GM12878 (cell line): ENCODE measurements around the gene ISG15.

Experiments used
- POLR2A ChIP-seq: IDR thresholded peaks from 2 replicates; pipeline ENCODE4 v1.6.1; 2011; ENCODE audit warnings: low read depth, mild to moderate bottlenecking, low read length
- TF ChIP-seq, protein P1 (sequence below), 3 experiments: IDR thresholded peaks in 2 of 3; conservative IDR thresholded peaks in 1 of 3; 2 replicates each; pipeline ENCODE4 v1.5.1; 2011; ENCODE audit warnings: low read depth in 3 of 3, low read length in 3 of 3, mild to moderate bottlenecking in 3 of 3, control low read depth in 2 of 3, moderate library complexity in 2 of 3, inconsistent platforms in 1 of 3, mixed read lengths in 1 of 3; ENCODE audit not compliant: control insufficient read depth in 2 of 3, insufficient read depth in 1 of 3; ENCODE audit errors: extremely low read depth in 1 of 3

DNA sequence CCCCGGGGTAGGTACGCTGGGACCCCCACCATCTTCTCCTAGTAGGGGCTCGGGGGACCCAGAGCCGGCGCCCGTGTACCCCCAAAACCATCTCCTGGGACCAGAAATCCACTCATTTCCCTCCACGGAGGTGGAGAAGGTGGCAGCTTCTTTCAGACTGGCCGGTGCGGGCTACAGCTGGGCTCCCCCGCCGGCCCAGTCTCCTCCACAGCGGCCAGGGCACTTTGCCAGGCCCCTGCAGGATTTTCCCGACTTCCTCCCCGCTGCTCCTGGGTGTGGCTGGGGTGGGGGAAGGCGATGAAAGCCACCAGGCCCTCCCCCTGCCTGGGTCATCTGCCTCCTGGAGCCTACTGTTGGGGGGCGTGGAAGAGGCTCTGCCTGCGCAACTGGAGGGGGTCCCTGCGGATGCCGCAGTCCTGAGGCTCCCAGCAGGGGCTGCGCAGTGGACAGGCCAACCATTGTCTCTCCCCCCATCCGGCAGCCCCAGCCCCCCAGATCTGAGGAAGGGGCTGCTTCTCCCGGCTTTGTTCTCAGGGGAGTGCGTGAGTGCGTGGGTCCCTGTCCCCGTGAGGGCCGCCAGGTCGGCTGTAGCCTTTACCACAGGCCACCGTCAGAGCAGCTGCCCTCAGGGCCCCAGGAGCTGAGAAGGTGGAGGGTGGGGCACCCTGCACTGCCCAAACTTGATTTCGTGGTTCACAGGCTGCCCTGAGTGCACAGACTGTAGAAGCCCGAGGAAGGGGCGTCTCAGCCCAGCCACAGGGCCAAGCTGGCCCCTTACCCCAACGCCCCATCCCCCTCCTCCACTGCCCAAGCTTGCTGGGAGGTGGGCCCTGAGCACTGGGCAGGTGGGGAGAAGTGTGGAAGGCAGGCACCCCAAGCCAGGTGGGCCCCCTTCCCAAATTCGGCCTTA, 8.0 kb downstream of the ISG15 start:
- TF ChIP-seq, protein P1, sequence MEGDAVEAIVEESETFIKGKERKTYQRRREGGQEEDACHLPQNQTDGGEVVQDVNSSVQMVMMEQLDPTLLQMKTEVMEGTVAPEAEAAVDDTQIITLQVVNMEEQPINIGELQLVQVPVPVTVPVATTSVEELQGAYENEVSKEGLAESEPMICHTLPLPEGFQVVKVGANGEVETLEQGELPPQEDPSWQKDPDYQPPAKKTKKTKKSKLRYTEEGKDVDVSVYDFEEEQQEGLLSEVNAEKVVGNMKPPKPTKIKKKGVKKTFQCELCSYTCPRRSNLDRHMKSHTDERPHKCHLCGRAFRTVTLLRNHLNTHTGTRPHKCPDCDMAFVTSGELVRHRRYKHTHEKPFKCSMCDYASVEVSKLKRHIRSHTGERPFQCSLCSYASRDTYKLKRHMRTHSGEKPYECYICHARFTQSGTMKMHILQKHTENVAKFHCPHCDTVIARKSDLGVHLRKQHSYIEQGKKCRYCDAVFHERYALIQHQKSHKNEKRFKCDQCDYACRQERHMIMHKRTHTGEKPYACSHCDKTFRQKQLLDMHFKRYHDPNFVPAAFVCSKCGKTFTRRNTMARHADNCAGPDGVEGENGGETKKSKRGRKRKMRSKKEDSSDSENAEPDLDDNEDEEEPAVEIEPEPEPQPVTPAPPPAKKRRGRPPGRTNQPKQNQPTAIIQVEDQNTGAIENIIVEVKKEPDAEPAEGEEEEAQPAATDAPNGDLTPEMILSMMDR (IDR thresholded peaks at IDR 0.05 in 2 of 3, conservative IDR thresholded peaks at IDR 0.05 in 1 of 3; ENCODE audit: control insufficient read depth in 2 of 3, extremely low read depth in 1 of 3, insufficient read depth in 1 of 3, low read depth in 3 of 3, low read length in 3 of 3), result no peak
- no peak for TF ChIP-seq POLR2A
